GM12878 (cell line): ENCODE results near the gene CCHCR1. TPM values are rescaled to one million over a fixed set of nuclear protein-coding genes. Genes with fewer than 3 reads are reported as not detected.

Source experiments
- BCL11A ChIP-seq: IDR thresholded peaks from 2 replicates; pipeline ENCODE4 v1.6.1; 2011; ENCODE audit warnings: low read depth, low read length
- BRCA1 ChIP-seq: IDR thresholded peaks from 2 replicates; pipeline ENCODE4 v1.6.1; 2011; ENCODE audit warnings: low read depth, low read length, improper control_type of control experiment
- DPF2 ChIP-seq: fragments of 450-650 bp; IDR thresholded peaks from 2 replicates; pipeline ENCODE4 v1.6.1; 2017; ENCODE audit warnings: mild to moderate bottlenecking
- HDAC2 ChIP-seq: fragments of 200-600 bp; sonication (generic); IDR thresholded peaks from 2 replicates; pipeline ENCODE4 v1.6.1; 2017
- IKZF2 ChIP-seq, 2 experiments: fragments of 450-650 bp; IDR thresholded peaks; 2 replicates each; pipeline ENCODE4 v1.6.1; 2017; ENCODE audit warnings: mild to moderate bottlenecking in 2 of 2, moderate library complexity in 2 of 2
- IRF4 ChIP-seq: IDR thresholded peaks from 2 replicates; pipeline ENCODE4 v1.6.1; 2011; ENCODE audit warnings: low read depth, low read length
- MTA2 ChIP-seq: fragments of 450-650 bp; IDR thresholded peaks from 2 replicates; pipeline ENCODE4 v1.6.1; 2016; ENCODE audit warnings: low read depth, mild to moderate bottlenecking, moderate library complexity
- SIN3A ChIP-seq: IDR thresholded peaks from 2 replicates; pipeline ENCODE4 v1.6.1; 2012; ENCODE audit warnings: low read depth, low read length, improper control_type of control experiment
- SMARCA5 ChIP-seq: fragments of 450-650 bp; IDR thresholded peaks from 2 replicates; pipeline ENCODE4 v1.6.1; 2017; ENCODE audit warnings: mild to moderate bottlenecking
- STAT3 ChIP-seq: IDR thresholded peaks from 2 replicates; pipeline ENCODE4 v1.6.1; 2011; ENCODE audit warnings: low read depth, low read length, improper control_type of control experiment
- ZNF687 ChIP-seq: fragments of 450-650 bp; IDR thresholded peaks from 2 replicates; pipeline ENCODE4 v1.6.1; 2017; ENCODE audit warnings: mild to moderate bottlenecking, moderate library complexity
- ZZZ3 ChIP-seq: IDR thresholded peaks from 2 replicates; pipeline ENCODE4 v1.6.1; 2011; ENCODE audit warnings: low read depth; ENCODE audit not compliant: control insufficient read depth, insufficient read length
- polyA plus RNA-seq, 11 experiments: library from polyadenylated mRNA; depleted of rRNA in 4 of 11; unstranded in 6 of 11; stranded (reverse) in 5 of 11; fragments of >200 nt; fragmentation: Nextera tagmentation in 4 of 11; fragmentation: Illumina TruSeq in 1 of 11; extraction: Ambion mirVana in 4 of 11; extraction: Trizol in 1 of 11; gene quantifications; 1 replicate in 1 of 11; 2 replicates in 10 of 11; pipeline versions ENCODE4 v1.2.1 to v1.2.3, GENCODE V29; 2011 to 2016; ENCODE audit warnings: inconsistent platforms in 2 of 11, missing spikeins in 2 of 11, low read depth in 1 of 11
- total RNA-seq, 4 experiments: library from RNA; depleted of rRNA in 3 of 4; stranded (reverse); fragments of >200 nt in 3 of 4; fragmentation: Illumina TruSeq in 1 of 4; extraction: Trizol in 1 of 4; gene quantifications; 2 replicates each; pipeline versions ENCODE4 v1.2.1 to v1.2.3, GENCODE V29; 2013 to 2021
- TF ChIP-seq, protein P1 (sequence below): IDR thresholded peaks from 2 replicates; pipeline ENCODE4 v1.6.1; 2012; ENCODE audit warnings: low read length, inconsistent platforms
- TF ChIP-seq, protein P2 (sequence below), 3 experiments: IDR thresholded peaks in 2 of 3; conservative IDR thresholded peaks in 1 of 3; 2 replicates each; pipeline ENCODE4 v1.5.1; 2011; ENCODE audit warnings: low read depth in 3 of 3, low read length in 3 of 3, mild to moderate bottlenecking in 3 of 3, control low read depth in 2 of 3, moderate library complexity in 2 of 3, inconsistent platforms in 1 of 3, mixed read lengths in 1 of 3; ENCODE audit not compliant: control insufficient read depth in 2 of 3, insufficient read depth in 1 of 3; ENCODE audit errors: extremely low read depth in 1 of 3

CCHCR1 gene
- total and polyA plus RNA-seq, 10 of the 15 experiments (the other 5 are each of a cell fraction or from before 2014, with no cell fraction given): 1.0 to 35.2 (median 24.7) TPM

DNA sequence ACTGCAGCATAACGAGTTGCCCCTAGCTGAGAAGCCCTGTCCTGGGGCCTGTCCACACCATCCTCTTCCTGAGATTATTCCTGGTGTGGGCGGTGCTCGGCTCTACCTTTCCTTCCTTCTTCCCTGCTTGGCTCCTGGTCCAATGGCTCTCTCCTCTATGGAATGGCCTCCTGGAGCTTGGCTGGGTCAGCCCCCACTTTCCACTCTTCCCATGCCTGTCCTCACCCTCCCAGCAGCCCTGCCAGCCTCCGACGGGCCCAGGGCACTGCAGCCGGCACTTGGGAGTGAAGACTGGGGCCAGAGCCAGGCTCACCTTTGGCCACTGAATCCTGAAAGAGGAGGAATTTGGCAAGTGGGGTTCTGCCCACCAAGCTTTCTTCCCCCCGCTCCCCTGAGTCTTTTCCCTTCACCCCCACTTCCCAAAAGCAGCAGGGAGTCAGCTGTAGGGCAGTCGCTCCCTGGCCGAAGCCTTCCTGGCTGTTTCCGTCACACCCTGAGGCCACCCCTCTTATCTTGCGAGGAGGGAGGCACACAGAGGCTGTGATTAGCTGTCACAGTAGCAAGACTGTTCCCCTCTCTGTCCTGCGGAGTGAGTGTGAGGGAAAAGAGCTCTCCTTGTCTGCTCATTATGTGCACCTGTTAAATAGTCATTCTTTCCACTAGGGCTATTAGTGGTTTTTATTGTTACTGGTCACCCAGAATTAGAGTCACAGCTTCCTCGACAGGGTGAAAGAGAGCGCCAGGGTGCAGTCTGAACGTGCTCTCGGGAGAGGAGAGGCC is 31.0 kb downstream of the CCHCR1 start (continued):
- TF ChIP-seq HDAC2: no peak
- no peak for TF ChIP-seq BCL11A
- TF ChIP-seq, protein P1, sequence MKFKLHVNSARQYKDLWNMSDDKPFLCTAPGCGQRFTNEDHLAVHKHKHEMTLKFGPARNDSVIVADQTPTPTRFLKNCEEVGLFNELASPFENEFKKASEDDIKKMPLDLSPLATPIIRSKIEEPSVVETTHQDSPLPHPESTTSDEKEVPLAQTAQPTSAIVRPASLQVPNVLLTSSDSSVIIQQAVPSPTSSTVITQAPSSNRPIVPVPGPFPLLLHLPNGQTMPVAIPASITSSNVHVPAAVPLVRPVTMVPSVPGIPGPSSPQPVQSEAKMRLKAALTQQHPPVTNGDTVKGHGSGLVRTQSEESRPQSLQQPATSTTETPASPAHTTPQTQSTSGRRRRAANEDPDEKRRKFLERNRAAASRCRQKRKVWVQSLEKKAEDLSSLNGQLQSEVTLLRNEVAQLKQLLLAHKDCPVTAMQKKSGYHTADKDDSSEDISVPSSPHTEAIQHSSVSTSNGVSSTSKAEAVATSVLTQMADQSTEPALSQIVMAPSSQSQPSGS: no peak
- no peak for TF ChIP-seq BRCA1
- TF ChIP-seq MTA2: peak; percentile 73
- TF ChIP-seq STAT3: no peak
- TF ChIP-seq DPF2: 0 out of 2 replicates have a peak, but pooled peaks have one; percentile 49
- no peak for TF ChIP-seq IRF4
- TF ChIP-seq IKZF2 (IDR thresholded peaks at IDR 0.05): peak in 1 of 2 experiments; percentile 16; a peak in 1 of 4 replicates
- no peak for TF ChIP-seq SIN3A
- no peak for TF ChIP-seq SMARCA5
- no peak for TF ChIP-seq ZNF687
- TF ChIP-seq, protein P2, sequence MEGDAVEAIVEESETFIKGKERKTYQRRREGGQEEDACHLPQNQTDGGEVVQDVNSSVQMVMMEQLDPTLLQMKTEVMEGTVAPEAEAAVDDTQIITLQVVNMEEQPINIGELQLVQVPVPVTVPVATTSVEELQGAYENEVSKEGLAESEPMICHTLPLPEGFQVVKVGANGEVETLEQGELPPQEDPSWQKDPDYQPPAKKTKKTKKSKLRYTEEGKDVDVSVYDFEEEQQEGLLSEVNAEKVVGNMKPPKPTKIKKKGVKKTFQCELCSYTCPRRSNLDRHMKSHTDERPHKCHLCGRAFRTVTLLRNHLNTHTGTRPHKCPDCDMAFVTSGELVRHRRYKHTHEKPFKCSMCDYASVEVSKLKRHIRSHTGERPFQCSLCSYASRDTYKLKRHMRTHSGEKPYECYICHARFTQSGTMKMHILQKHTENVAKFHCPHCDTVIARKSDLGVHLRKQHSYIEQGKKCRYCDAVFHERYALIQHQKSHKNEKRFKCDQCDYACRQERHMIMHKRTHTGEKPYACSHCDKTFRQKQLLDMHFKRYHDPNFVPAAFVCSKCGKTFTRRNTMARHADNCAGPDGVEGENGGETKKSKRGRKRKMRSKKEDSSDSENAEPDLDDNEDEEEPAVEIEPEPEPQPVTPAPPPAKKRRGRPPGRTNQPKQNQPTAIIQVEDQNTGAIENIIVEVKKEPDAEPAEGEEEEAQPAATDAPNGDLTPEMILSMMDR (IDR thresholded peaks at IDR 0.05 in 2 of 3, conservative IDR thresholded peaks at IDR 0.05 in 1 of 3; ENCODE audit: control insufficient read depth in 2 of 3, extremely low read depth in 1 of 3, insufficient read depth in 1 of 3, low read depth in 3 of 3, low read length in 3 of 3): no peak
- no peak for TF ChIP-seq ZZZ3
- TF ChIP-seq, all 136 proteins: peak for 5
